NCI-H1436 treated with DMSO at 0.1 percent for 48 hours (cell line): ENCODE data around the gene TLR10.
A peak's percentile ranks its signal among the peaks of the same experiment; 100 is the strongest.
"Not testable (repeated sequence)": the region's sequence is repeated elsewhere in the genome, so short reads cannot be mapped to it uniquely, and the experiment has no call there.

ENCODE experiments used
- DNase-seq: peaks from one replicate; lab custom pipeline; 2025; lab: John Stamatoyannopoulos, UW

The TLR10 gene

GRCh38 chr4:38766940-38767339, 15.8 kb downstream of the TLR10 start:
- DNase-seq: not testable (repeated sequence)

GRCh38 chr4:38765382-38765781, 17.4 kb downstream of the TLR10 start:
- DNase-seq: no peak

- no peak for DNase-seq
Measured at GRCh38 chr4:38764277-38764676, 18.5 kb downstream of the TLR10 start.

GRCh38 chr4:38762560-38762959, 20.2 kb downstream of the TLR10 start:
- no peak for DNase-seq

GRCh38 chr4:38759790-38760122, 23.0 kb downstream of the TLR10 start:
- no peak for DNase-seq

GRCh38 chr4:38759113-38759789, 23.5 kb downstream of the TLR10 start:
- no peak for DNase-seq

- no peak for DNase-seq
Measured at GRCh38 chr4:38757945-38758600, 24.7 kb downstream of the TLR10 start.

- DNase-seq: peak; percentile 54
Measured at GRCh38 chr4:38752941-38753806, 29.6 kb downstream of the TLR10 start.

- DNase-seq: no peak
Measured at GRCh38 chr4:38752372-38752940, 30.3 kb downstream of the TLR10 start.

GRCh38 chr4:38751341-38752010, 31.3 kb downstream of the TLR10 start:
- DNase-seq: no peak

- DNase-seq: no peak
Measured at GRCh38 chr4:38749336-38749735, 33.5 kb downstream of the TLR10 start.

- no peak for DNase-seq
Measured at GRCh38 chr4:38747629-38748028, 35.2 kb downstream of the TLR10 start.

- DNase-seq: no peak
Measured at GRCh38 chr4:38745881-38746280, 36.9 kb downstream of the TLR10 start.

GRCh38 chr4:38743866-38744265, 38.9 kb downstream of the TLR10 start:
- DNase-seq: no peak

- DNase-seq: no peak
Measured at GRCh38 chr4:38740303-38740702, 42.5 kb downstream of the TLR10 start.

GRCh38 chr4:38738940-38739803, 43.6 kb downstream of the TLR10 start:
- DNase-seq: no peak

GRCh38 chr4:38735870-38736269, 46.9 kb downstream of the TLR10 start:
- DNase-seq: no peak

- no peak for DNase-seq
Measured at GRCh38 chr4:38734911-38735310, 47.9 kb downstream of the TLR10 start.

GRCh38 chr4:38734446-38734845, 48.3 kb downstream of the TLR10 start:
- no peak for DNase-seq

GRCh38 chr4:38733663-38734062, 49.1 kb downstream of the TLR10 start:
- no peak for DNase-seq
